ENCODE data around the gene SOX10.

The SOX10 gene

GRCh38 chr22:37995460-37995859 lies 11.1 kb upstream of the SOX10 start:
- H3K79me2 ChIP-seq (ENCODE audit: control insufficient read depth, insufficient read depth, low read length, poor library complexity) = no peaks in the 10 kb centered on the region
- H2AFZ ChIP-seq (ENCODE audit: insufficient read depth, low read length, poor library complexity) = no peak overlapping the region
- H3K79me1 ChIP-seq (ENCODE audit: low read length) = no peaks in the 10 kb centered on the region

GRCh38 chr22:37994982-37995381 lies 10.6 kb upstream of the SOX10 start:
- Histone ChIP-seq H3K79me1 (ENCODE audit: low read length) (no peaks in the 10 kb centered on the region), H2AK5ac (ENCODE audit: low read length) (no peak overlapping the region), H3K9ac (ENCODE audit: low read length) (no peak overlapping the region), H4K8ac (ENCODE audit: low read depth, low read length) (no peak overlapping the region), H3K79me2 (ENCODE audit: control insufficient read depth, insufficient read depth, low read length, poor library complexity) (no peaks in the 10 kb centered on the region), H4K91ac (ENCODE audit: low read depth, low read length) (no peak overlapping the region), H3K4ac (ENCODE audit: low read depth, low read length) (no peak overlapping the region), H3K23ac (ENCODE audit: low read length) (no peak overlapping the region), H3K27me3 (ENCODE audit: insufficient read depth, low read length) (no peaks in the 10 kb centered on the region), H3K27ac (ENCODE audit: low read depth, low read length) (no peak overlapping the region), H3K9me3 (ENCODE audit: insufficient read depth, low read depth, low read length) (no peaks in the 10 kb centered on the region), H2BK12ac (ENCODE audit: low read length) (no peak overlapping the region), H3K14ac (ENCODE audit: low read length) (no peak overlapping the region), H3K4me2 (ENCODE audit: low read length) (no peak overlapping the region), H2BK5ac (ENCODE audit: low read depth, low read length, poor library complexity) (no peak overlapping the region), H4K12ac (ENCODE audit: low read depth, low read length) (no peak overlapping the region), H3K4me3 (ENCODE audit: low read depth, low read length) (no peak overlapping the region), H3K4me1 (ENCODE audit: control insufficient read depth in 1 of 2, insufficient read depth in 2 of 2, low read length in 2 of 2) (no peaks in the 10 kb centered on the region), H2AFZ (ENCODE audit: insufficient read depth, low read length, poor library complexity) (no peak overlapping the region), H3K36me3 (ENCODE audit: control insufficient read depth in 1 of 2, insufficient read depth in 2 of 2, low read length in 2 of 2) (no peaks in the 10 kb centered on the region), H3K18ac (ENCODE audit: low read length) (no peak overlapping the region), H2BK120ac (ENCODE audit: insufficient read depth, low read length, poor library complexity) (no peak overlapping the region)
- no CpG with 5 or more reads among the region's 6 CpGs for WGBS (ENCODE audit: extremely low coverage, insufficient coverage, insufficient read length)
- no peak for DNase-seq

More at GRCh38 chr22:37995460-37995859, 11.1 kb upstream of the SOX10 start:
- no peak overlapping the region for H3K23ac ChIP-seq (ENCODE audit: low read length)
- H3K4me3 ChIP-seq (ENCODE audit: low read depth, low read length) = no peak overlapping the region
- H3K9ac ChIP-seq (ENCODE audit: low read length) = no peak overlapping the region
- no peak overlapping the region for H4K12ac ChIP-seq (ENCODE audit: low read depth, low read length)
- H4K8ac ChIP-seq (ENCODE audit: low read depth, low read length) = no peak overlapping the region
- H3K27ac ChIP-seq (ENCODE audit: low read depth, low read length) = no peak overlapping the region
- no peak overlapping the region for H2BK12ac ChIP-seq (ENCODE audit: low read length)
- no peak overlapping the region for H3K14ac ChIP-seq (ENCODE audit: low read length)
- H2BK5ac ChIP-seq (ENCODE audit: low read depth, low read length, poor library complexity) = no peak overlapping the region
- no peak overlapping the region for H3K4ac ChIP-seq (ENCODE audit: low read depth, low read length)
- no peak overlapping the region for H3K4me2 ChIP-seq (ENCODE audit: low read length)
- no peak overlapping the region for H2BK120ac ChIP-seq (ENCODE audit: insufficient read depth, low read length, poor library complexity)
- H3K18ac ChIP-seq (ENCODE audit: low read length) = no peak overlapping the region
- no peak overlapping the region for H2AK5ac ChIP-seq (ENCODE audit: low read length)
- no peak for DNase-seq
- no peaks in the 10 kb centered on the region for H3K9me3 ChIP-seq (ENCODE audit: insufficient read depth, low read depth, low read length)
- H3K36me3 ChIP-seq (ENCODE audit: control insufficient read depth in 1 of 2, insufficient read depth in 2 of 2, low read length in 2 of 2) = no peaks in the 10 kb centered on the region
- no peaks in the 10 kb centered on the region for H3K4me1 ChIP-seq (ENCODE audit: control insufficient read depth in 1 of 2, insufficient read depth in 2 of 2, low read length in 2 of 2)
- H3K27me3 ChIP-seq (ENCODE audit: insufficient read depth, low read length) = no peaks in the 10 kb centered on the region
- H4K91ac ChIP-seq (ENCODE audit: low read depth, low read length) = no peak overlapping the region
- no CpG with 5 or more reads among the region's 4 CpGs for WGBS (ENCODE audit: extremely low coverage, insufficient coverage, insufficient read length)

- no peak overlapping the region for H3K23ac ChIP-seq (ENCODE audit: low read length)
- no peak overlapping the region for H3K4me3 ChIP-seq (ENCODE audit: low read depth, low read length)
- H2BK12ac ChIP-seq (ENCODE audit: low read length) = no peak overlapping the region
- H3K27ac ChIP-seq (ENCODE audit: low read depth, low read length) = no peak overlapping the region
- no peak overlapping the region for H2AK5ac ChIP-seq (ENCODE audit: low read length)
- H3K79me2 ChIP-seq (ENCODE audit: control insufficient read depth, insufficient read depth, low read length, poor library complexity) = no peaks in the 10 kb centered on the region
- H3K36me3 ChIP-seq (ENCODE audit: control insufficient read depth in 1 of 2, insufficient read depth in 2 of 2, low read length in 2 of 2) = no peaks in the 10 kb centered on the region
- H4K91ac ChIP-seq (ENCODE audit: low read depth, low read length) = no peak overlapping the region
- H3K79me1 ChIP-seq (ENCODE audit: low read length) = no peaks in the 10 kb centered on the region
- H3K9me3 ChIP-seq (ENCODE audit: insufficient read depth, low read depth, low read length) = no peaks in the 10 kb centered on the region
- DNase-seq = no peak
- H4K8ac ChIP-seq (ENCODE audit: low read depth, low read length) = no peak overlapping the region
- no peak overlapping the region for H3K4me2 ChIP-seq (ENCODE audit: low read length)
- H2AFZ ChIP-seq (ENCODE audit: insufficient read depth, low read length, poor library complexity) = no peak overlapping the region
- no peak overlapping the region for H3K18ac ChIP-seq (ENCODE audit: low read length)
- no peak overlapping the region for H2BK5ac ChIP-seq (ENCODE audit: low read depth, low read length, poor library complexity)
- H3K27me3 ChIP-seq (ENCODE audit: insufficient read depth, low read length) = no peaks in the 10 kb centered on the region
- H3K4ac ChIP-seq (ENCODE audit: low read depth, low read length) = no peak overlapping the region
- H3K4me1 ChIP-seq (ENCODE audit: control insufficient read depth in 1 of 2, insufficient read depth in 2 of 2, low read length in 2 of 2) = no peaks in the 10 kb centered on the region
- no peak overlapping the region for H3K9ac ChIP-seq (ENCODE audit: low read length)
- no peak overlapping the region for H2BK120ac ChIP-seq (ENCODE audit: insufficient read depth, low read length, poor library complexity)
- WGBS (ENCODE audit: extremely low coverage, insufficient coverage, insufficient read length) = no CpG with 5 or more reads among the region's 6 CpGs
- H3K14ac ChIP-seq (ENCODE audit: low read length) = no peak overlapping the region
- H4K12ac ChIP-seq (ENCODE audit: low read depth, low read length) = no peak overlapping the region
Observed at GRCh38 chr22:37994049-37994448, 9.7 kb upstream of the SOX10 start.

GRCh38 chr22:37991731-37992442 lies 7.5 kb upstream of the SOX10 start:
- Histone ChIP-seq H2AFZ (ENCODE audit: insufficient read depth, low read length, poor library complexity) (no peak overlapping the region), H2BK12ac (ENCODE audit: low read length) (no peak overlapping the region), H2AK5ac (ENCODE audit: low read length) (no peak overlapping the region), H3K79me1 (ENCODE audit: low read length) (no peaks in the 10 kb centered on the region), H2BK5ac (ENCODE audit: low read depth, low read length, poor library complexity) (no peak overlapping the region), H4K12ac (ENCODE audit: low read depth, low read length) (no peak overlapping the region), H3K9me3 (ENCODE audit: insufficient read depth, low read depth, low read length) (no peaks in the 10 kb centered on the region), H3K4me1 (ENCODE audit: control insufficient read depth in 1 of 2, insufficient read depth in 2 of 2, low read length in 2 of 2) (no peaks in the 10 kb centered on the region), H3K9ac (ENCODE audit: low read length) (no peak overlapping the region), H4K91ac (ENCODE audit: low read depth, low read length) (no peak overlapping the region), H3K4ac (ENCODE audit: low read depth, low read length) (no peak overlapping the region), H3K4me3 (ENCODE audit: low read depth, low read length) (no peak overlapping the region), H3K27me3 (ENCODE audit: insufficient read depth, low read length) (no peaks in the 10 kb centered on the region), H4K8ac (ENCODE audit: low read depth, low read length) (no peak overlapping the region), H2BK120ac (ENCODE audit: insufficient read depth, low read length, poor library complexity) (no peak overlapping the region), H3K4me2 (ENCODE audit: low read length) (no peak overlapping the region), H3K79me2 (ENCODE audit: control insufficient read depth, insufficient read depth, low read length, poor library complexity) (no peaks in the 10 kb centered on the region), H3K23ac (ENCODE audit: low read length) (no peak overlapping the region), H3K27ac (ENCODE audit: low read depth, low read length) (no peak overlapping the region), H3K36me3 (ENCODE audit: control insufficient read depth in 1 of 2, insufficient read depth in 2 of 2, low read length in 2 of 2) (no peaks in the 10 kb centered on the region), H3K14ac (ENCODE audit: low read length) (no peak overlapping the region), H3K18ac (ENCODE audit: low read length) (no peak overlapping the region)
- no peak for DNase-seq
- WGBS (ENCODE audit: extremely low coverage, insufficient coverage, insufficient read length) = no CpG with 5 or more reads among the region's 6 CpGs

Measured in trophoblast cell (in vitro differentiated cells and primary cell).